Subcutaneous adipose tissue (tissue), 4 donors: ENCODE results near the gene MUSK. TPM values are rescaled to one million over a fixed set of nuclear protein-coding genes. Genes with fewer than 3 reads are reported as not detected.

Experiments used
- CTCF ChIP-seq: fragments of 450-650 bp; IDR thresholded peaks from one replicate; pipeline ENCODE4 v1.5.1; 2016; ENCODE audit warnings: low read depth, mild to moderate bottlenecking, control low read depth, antibody characterized with exemption, moderate library complexity
- total RNA-seq, 4 donors: library from RNA; depleted of rRNA; stranded (reverse); fragments of >200 nt; gene quantifications; one replicate each; pipeline ENCODE4 v1.1.0, GENCODE V29; 2016

MUSK gene
- total RNA-seq, 4 donors from 2014 or later, result 0.22 TPM; not detected in 3

- TF ChIP-seq CTCF, result no peak
Observed at GRCh38 chr9:110638381-110638954, 30.1 kb upstream of the MUSK start.

- TF ChIP-seq CTCF, result no peak
Observed at GRCh38 chr9:110640736-110641135, 27.9 kb upstream of the MUSK start.

GRCh38 chr9:110641293-110641692 lies 27.3 kb upstream of the MUSK start:
- TF ChIP-seq CTCF, result no peak

GRCh38 chr9:110648696-110649095 lies 19.9 kb upstream of the MUSK start:
- no peak for TF ChIP-seq CTCF

- TF ChIP-seq CTCF, result no peak
Observed at GRCh38 chr9:110650261-110650660, 18.3 kb upstream of the MUSK start.

GRCh38 chr9:110650991-110651411 lies 17.6 kb upstream of the MUSK start:
- TF ChIP-seq CTCF, result no peak

- TF ChIP-seq CTCF, result no peak
Observed at GRCh38 chr9:110655754-110656641, 12.6 kb upstream of the MUSK start.
